GM21529 (cell line): ENCODE data around the gene ZNF133.

Experiments used
- ATAC-seq: cut with Tn5 transposase; IDR thresholded peaks from one replicate; pipeline ENCODE4 v1.9.1; 2021; ENCODE audit not compliant: unreplicated experiment

The ZNF133 gene

GRCh38 chr20:18360635-18361034 lies 72.3 kb downstream of the ZNF133 start:
- ATAC-seq = no peak

- no peak for ATAC-seq
Measured at GRCh38 chr20:18361678-18362077, 73.4 kb downstream of the ZNF133 start.

- ATAC-seq = no peak
Measured at GRCh38 chr20:18362916-18363315, 74.6 kb downstream of the ZNF133 start.

GRCh38 chr20:18363708-18364107 lies 75.4 kb downstream of the ZNF133 start:
- ATAC-seq = no peak

- ATAC-seq = no peak
Measured at GRCh38 chr20:18364768-18365167, 76.4 kb downstream of the ZNF133 start.
